ENCODE measurements around the gene YOD1. TPM values are rescaled to one million over a fixed set of nuclear protein-coding genes. Genes with fewer than 3 reads are reported as not detected.

The YOD1 gene
- total RNA-seq, 4 donors from 2014 or later: 9.0 to 17.5 (median 12.0) TPM

DNA sequence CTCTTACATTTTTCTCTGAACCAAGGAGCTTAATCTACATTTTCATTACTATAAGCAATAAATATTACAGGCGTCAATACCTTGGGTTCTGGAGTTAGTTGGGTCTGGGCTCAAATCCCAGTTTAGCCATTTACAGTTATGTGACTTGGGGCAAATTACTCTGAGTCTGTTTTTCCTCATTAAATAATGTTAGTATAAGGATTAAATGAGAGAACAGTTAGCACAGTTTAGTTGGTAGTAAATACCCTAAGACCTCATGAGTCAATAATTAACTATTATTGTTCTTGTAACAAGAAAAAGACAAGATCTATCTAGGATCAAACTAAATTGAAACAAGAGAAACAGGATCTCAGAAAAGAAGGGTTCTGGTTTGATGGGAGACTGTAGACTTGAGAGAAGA lies 23.1 kb downstream of the YOD1 start:
- Histone ChIP-seq H3K4me1 (peaks cover 0 to 61% (median 37%) of the 10 kb centered on the region in 4 donors), H3K4me3 (no peak overlapping the region)
- intact Hi-C loops (cut with DNase I; ENCODE audit: low total_unique reads): no loop called here

DNA sequence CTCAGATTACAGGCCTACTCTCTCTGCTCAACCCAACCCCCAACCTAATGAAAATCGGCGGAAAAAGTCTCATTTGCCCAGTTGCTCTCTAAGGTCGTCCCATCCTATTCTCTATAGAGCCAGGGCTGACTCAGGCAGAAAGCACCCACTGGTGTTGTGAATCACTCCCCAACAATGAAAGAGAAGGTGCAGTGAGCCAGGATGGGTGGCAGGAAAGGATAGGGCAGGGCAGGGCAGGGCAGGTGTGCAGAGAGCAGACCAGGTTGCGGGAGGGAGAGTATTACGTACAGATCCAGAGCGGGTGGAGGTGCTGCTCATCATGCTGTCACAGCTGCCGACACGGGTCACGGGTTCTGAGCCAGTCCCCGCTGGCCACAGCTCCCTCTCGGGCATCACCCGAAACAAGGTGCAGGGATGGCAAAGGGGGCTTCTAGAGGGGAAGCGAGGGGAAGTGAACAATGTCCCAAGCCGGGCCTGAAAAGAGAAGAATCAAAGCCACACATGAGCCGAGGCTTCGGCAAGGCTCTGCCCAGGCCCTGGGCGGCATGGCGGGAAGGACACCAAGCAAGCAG lies 23.7 kb downstream of the YOD1 start:
- Histone ChIP-seq H3K27ac (peak overlapping the region; percentile 35 to 61 (median 50)), H3K36me3 (no peaks in the 10 kb centered on the region), H3K4me3 (no peak overlapping the region), H3K4me1 (peaks cover 0 to 60% (median 37%) of the 10 kb centered on the region in 4 donors), H3K27me3 (no peaks in the 10 kb centered on the region), H3K9me3 (no peaks in the 10 kb centered on the region)
- 70 to 79% methylated on average over 12 to 18 of the region's 18 CpGs for WGBS, 2 donors (ENCODE audit: low coverage in 1 of 2)
- in situ Hi-C loops (cut with MboI; ENCODE audit: low pct_ligation_motif_present in 1 of 4, low pct_unique_long_range_greater_than_20kb in 1 of 4, low sequenced_read_pairs in 3 of 4) (no loop called here), intact Hi-C loops (cut with DNase I; ENCODE audit: low total_unique reads) (no loop called here)
- DNase-seq: peak; percentile 82
- no peak for TF ChIP-seq EP300 (IDR thresholded peaks at IDR 0.05; ENCODE audit: low read depth)
- TF ChIP-seq, protein P1, sequence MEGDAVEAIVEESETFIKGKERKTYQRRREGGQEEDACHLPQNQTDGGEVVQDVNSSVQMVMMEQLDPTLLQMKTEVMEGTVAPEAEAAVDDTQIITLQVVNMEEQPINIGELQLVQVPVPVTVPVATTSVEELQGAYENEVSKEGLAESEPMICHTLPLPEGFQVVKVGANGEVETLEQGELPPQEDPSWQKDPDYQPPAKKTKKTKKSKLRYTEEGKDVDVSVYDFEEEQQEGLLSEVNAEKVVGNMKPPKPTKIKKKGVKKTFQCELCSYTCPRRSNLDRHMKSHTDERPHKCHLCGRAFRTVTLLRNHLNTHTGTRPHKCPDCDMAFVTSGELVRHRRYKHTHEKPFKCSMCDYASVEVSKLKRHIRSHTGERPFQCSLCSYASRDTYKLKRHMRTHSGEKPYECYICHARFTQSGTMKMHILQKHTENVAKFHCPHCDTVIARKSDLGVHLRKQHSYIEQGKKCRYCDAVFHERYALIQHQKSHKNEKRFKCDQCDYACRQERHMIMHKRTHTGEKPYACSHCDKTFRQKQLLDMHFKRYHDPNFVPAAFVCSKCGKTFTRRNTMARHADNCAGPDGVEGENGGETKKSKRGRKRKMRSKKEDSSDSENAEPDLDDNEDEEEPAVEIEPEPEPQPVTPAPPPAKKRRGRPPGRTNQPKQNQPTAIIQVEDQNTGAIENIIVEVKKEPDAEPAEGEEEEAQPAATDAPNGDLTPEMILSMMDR (IDR thresholded peaks at IDR 0.05): no peak
- TF ChIP-seq POLR2AphosphoS5 (IDR thresholded peaks at IDR 0.05): peak in 2 of 3 donors; percentile 48 to 54
- TF ChIP-seq POLR2A (IDR thresholded peaks at IDR 0.05): peak; percentile 28

More for the DNA sequence above, 23.1 kb downstream of the YOD1 start:
- 39 to 44% methylated on average over 1 of the region's 1 CpG for WGBS, 2 donors (ENCODE audit: low coverage in 1 of 2)
- Histone ChIP-seq H3K9me3 (no peaks in the 10 kb centered on the region), H3K27ac (peak overlapping the region; percentile 35 to 61 (median 50)), H3K36me3 (no peaks in the 10 kb centered on the region), H3K27me3 (no peaks in the 10 kb centered on the region)
- in situ Hi-C loops (cut with MboI; ENCODE audit: low pct_ligation_motif_present in 1 of 4, low pct_unique_long_range_greater_than_20kb in 1 of 4, low sequenced_read_pairs in 3 of 4): no loop called here
- DNase-seq: no peak
- TF ChIP-seq, protein P1 (IDR thresholded peaks at IDR 0.05): no peak
- TF ChIP-seq POLR2A (IDR thresholded peaks at IDR 0.05): no peak

DNA sequence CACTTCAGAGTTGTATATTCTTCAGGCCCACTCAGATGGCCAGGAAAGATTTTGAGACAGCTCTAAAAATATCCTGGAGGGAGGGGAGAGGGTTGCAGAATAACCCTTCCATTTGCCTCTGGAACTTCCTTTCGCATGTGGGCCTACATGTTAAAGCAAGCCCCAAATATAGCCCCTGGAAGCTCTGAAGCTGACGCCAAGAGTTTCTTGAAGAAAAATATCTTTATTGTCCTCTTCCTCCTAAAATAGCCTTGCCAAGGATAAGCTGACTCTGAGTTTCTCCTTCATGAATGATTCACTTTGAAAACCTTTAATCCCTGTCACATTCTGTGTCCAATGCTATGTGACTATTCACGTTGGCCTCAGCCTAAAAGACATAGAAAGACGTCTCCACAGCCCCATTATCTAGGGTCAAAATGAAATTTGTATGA lies 24.9 kb downstream of the YOD1 start:
- no peaks in the 10 kb centered on the region for H3K27me3 ChIP-seq
- H3K36me3 ChIP-seq: no peaks in the 10 kb centered on the region
- no peak overlapping the region for H3K4me3 ChIP-seq
- intact Hi-C loops (cut with DNase I; ENCODE audit: low total_unique reads): no loop called here
- 53% methylated on average over 3 to 4 of the region's 4 CpGs for WGBS, 2 donors (ENCODE audit: low coverage in 1 of 2)
- H3K4me1 ChIP-seq: peaks cover 0 to 60% (median 37%) of the 10 kb centered on the region in 4 donors
- H3K27ac ChIP-seq: peak overlapping the region in 2 of 4 donors; percentile 22 to 39
- H3K9me3 ChIP-seq: no peaks in the 10 kb centered on the region
- DNase-seq: no peak
- in situ Hi-C loops (cut with MboI; ENCODE audit: low pct_ligation_motif_present in 1 of 4, low pct_unique_long_range_greater_than_20kb in 1 of 4, low sequenced_read_pairs in 3 of 4): no loop called here
- TF ChIP-seq, protein P1 (IDR thresholded peaks at IDR 0.05): no peak
- TF ChIP-seq EP300 (IDR thresholded peaks at IDR 0.05; ENCODE audit: low read depth) (no peak), POLR2A (IDR thresholded peaks at IDR 0.05) (no peak), POLR2AphosphoS5 (IDR thresholded peaks at IDR 0.05) (no peak)

DNA sequence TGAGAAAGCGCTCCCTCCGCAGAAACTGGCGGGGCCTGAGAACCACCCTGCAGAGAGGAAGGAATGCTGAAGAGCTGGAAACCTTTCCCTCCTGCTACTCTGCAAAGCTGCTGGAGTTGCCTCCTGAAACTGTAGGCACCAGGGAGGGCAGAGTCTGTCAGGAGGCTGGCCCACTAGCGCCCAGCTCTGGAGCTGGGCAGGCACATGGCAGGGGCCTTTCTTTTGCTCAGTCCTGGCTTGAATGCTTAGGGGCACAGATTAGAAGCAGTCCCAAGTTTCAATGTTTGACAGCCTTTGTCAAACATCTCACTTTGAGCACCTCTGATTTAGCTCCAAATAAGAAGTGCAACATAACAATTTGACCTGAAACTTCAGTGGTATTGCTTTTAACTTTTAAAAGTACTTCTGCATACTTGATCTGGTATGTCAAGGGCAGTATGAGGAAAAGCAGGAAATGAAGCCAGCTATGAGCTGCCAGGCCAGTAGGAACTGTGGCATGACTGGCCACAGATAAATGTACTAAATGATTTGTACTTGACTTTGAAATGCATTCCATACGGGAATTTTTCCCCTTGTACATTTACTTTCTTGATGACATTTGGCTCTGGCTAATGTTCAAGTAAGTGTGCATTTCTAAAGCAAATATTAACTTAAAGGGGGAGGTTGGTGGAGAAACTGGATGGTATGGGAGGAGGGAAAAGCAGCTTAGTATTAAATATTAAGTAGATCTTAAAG lies 25.7 kb downstream of the YOD1 start:
- in situ Hi-C loops (cut with MboI; ENCODE audit: low pct_ligation_motif_present in 1 of 4, low pct_unique_long_range_greater_than_20kb in 1 of 4, low sequenced_read_pairs in 3 of 4) (no loop called here), intact Hi-C loops (cut with DNase I; ENCODE audit: low total_unique reads) (no loop called here)
- no peak for DNase-seq
- Histone ChIP-seq H3K9me3 (no peaks in the 10 kb centered on the region), H3K4me1 (peaks cover 0 to 59% (median 36%) of the 10 kb centered on the region in 4 donors), H3K36me3 (no peaks in the 10 kb centered on the region), H3K27ac (peak overlapping the region in 3 of 4 donors; percentile 10 to 39 (median 22)), H3K27me3 (no peaks in the 10 kb centered on the region), H3K4me3 (no peak overlapping the region)
- WGBS, 2 donors (ENCODE audit: low coverage in 1 of 2): 0 to 65% methylated on average over 1 to 5 of the region's 5 CpGs
- no peak for TF ChIP-seq POLR2A (IDR thresholded peaks at IDR 0.05)
- TF ChIP-seq POLR2AphosphoS5 (IDR thresholded peaks at IDR 0.05): no peak
- TF ChIP-seq EP300 (IDR thresholded peaks at IDR 0.05; ENCODE audit: low read depth): no peak
- TF ChIP-seq, protein P1 (IDR thresholded peaks at IDR 0.05): no peak
